RPMI8226 (cell line): ENCODE measurements around the gene OXGR1.
"Not testable (repeated sequence)": the region's sequence is repeated elsewhere in the genome, so short reads cannot be mapped to it uniquely, and the experiment has no call there.

Experiments used
- DNase-seq: peaks from one replicate; pipeline ENCODE4 v3.0.0-alpha.2; 2015

Gene OXGR1

GRCh38 chr13:96994017-96994857 is at the start of gene OXGR1:
Gene OXGR1 (minus strand): TSS chr13:96994476. CDS start chr13:96987759, 6,717 bp downstream.
- DNase-seq: no peak

GRCh38 chr13:97043302-97043701 is 49.0 kb upstream of the OXGR1 start:
- no peak for DNase-seq

GRCh38 chr13:97030705-97031452 is 36.6 kb upstream of the OXGR1 start:
- DNase-seq: no peak

GRCh38 chr13:97028441-97029299 is 34.4 kb upstream of the OXGR1 start:
- DNase-seq: peak; percentile 34

GRCh38 chr13:97027162-97027554 is 32.9 kb upstream of the OXGR1 start:
- DNase-seq: no peak

- no peak for DNase-seq
Observed at GRCh38 chr13:97026531-97027161, 32.4 kb upstream of the OXGR1 start.

GRCh38 chr13:97023812-97024211 is 29.5 kb upstream of the OXGR1 start:
- not testable (repeated sequence) for DNase-seq

GRCh38 chr13:97023117-97023516 is 28.8 kb upstream of the OXGR1 start:
- DNase-seq: no peak

- no peak for DNase-seq
Observed at GRCh38 chr13:97021241-97021640, 27.0 kb upstream of the OXGR1 start.

- DNase-seq: no peak
Observed at GRCh38 chr13:97020689-97021240, 26.5 kb upstream of the OXGR1 start.

- DNase-seq: no peak
Observed at GRCh38 chr13:97020194-97020593, 25.9 kb upstream of the OXGR1 start.

GRCh38 chr13:97019236-97019635 is 25.0 kb upstream of the OXGR1 start:
- no peak for DNase-seq

- DNase-seq: peak; percentile 50
Observed at GRCh38 chr13:97018029-97018819, 23.9 kb upstream of the OXGR1 start.

GRCh38 chr13:97017322-97017721 is 23.0 kb upstream of the OXGR1 start:
- no peak for DNase-seq

- DNase-seq: no peak
Observed at GRCh38 chr13:97015661-97016350, 21.5 kb upstream of the OXGR1 start.

- DNase-seq: no peak
Observed at GRCh38 chr13:97012251-97013048, 18.2 kb upstream of the OXGR1 start.

GRCh38 chr13:97011446-97012131 is 17.3 kb upstream of the OXGR1 start:
- DNase-seq: no peak

- no peak for DNase-seq
Observed at GRCh38 chr13:97008643-97009042, 14.4 kb upstream of the OXGR1 start.

GRCh38 chr13:97005625-97006262 is 11.5 kb upstream of the OXGR1 start:
- no peak for DNase-seq
